ENCODE measurements around the gene TRDN.

TRDN gene

GRCh38 chr6:123524781-123525180 lies 112.0 kb downstream of the TRDN start:
- Histone ChIP-seq H2AFZ (ENCODE audit: low read depth, low read length) (no peak overlapping the region), H3K9me3 (ENCODE audit: insufficient read depth, low read length, severe bottlenecking) (no peaks in the 10 kb centered on the region), H3K27me3 (ENCODE audit: insufficient read depth, low read length, poor library complexity) (no peaks in the 10 kb centered on the region), H3K9ac (ENCODE audit: low read depth, low read length) (no peak overlapping the region), H3K79me2 (ENCODE audit: insufficient read depth, low read length) (no peaks in the 10 kb centered on the region), H3K27ac (ENCODE audit: low read length) (no peak overlapping the region), H3K4me1 (ENCODE audit: insufficient read depth, low read length) (no peaks in the 10 kb centered on the region), H3K4me3 (ENCODE audit: low read depth in 1 of 2, low read length in 2 of 2) (no peak overlapping the region), H3K36me3 (ENCODE audit: insufficient read depth, low read length) (no peaks in the 10 kb centered on the region), H4K20me1 (ENCODE audit: insufficient read depth, low read length) (no peaks in the 10 kb centered on the region), H3K4me2 (ENCODE audit: insufficient read depth, low read length) (no peak overlapping the region)
- no peak for DNase-seq
- TF ChIP-seq EZH2 (IDR thresholded peaks at IDR 0.05; ENCODE audit: borderline replicate concordance, low read depth, low read length, severe bottlenecking) (no peak), CTCF (IDR thresholded peaks at IDR 0.05; ENCODE audit: borderline replicate concordance, extremely low read depth, low read length, poor library complexity, severe bottlenecking) (no peak)
- no peak for ATAC-seq (ENCODE audit: insufficient read depth, low read depth)

- Histone ChIP-seq H3K4me1 (ENCODE audit: insufficient read depth, low read length) (no peaks in the 10 kb centered on the region), H3K36me3 (ENCODE audit: insufficient read depth, low read length) (no peaks in the 10 kb centered on the region), H3K4me2 (ENCODE audit: insufficient read depth, low read length) (no peak overlapping the region), H3K9me3 (ENCODE audit: insufficient read depth, low read length, severe bottlenecking) (no peaks in the 10 kb centered on the region), H3K27ac (ENCODE audit: low read length) (no peak overlapping the region), H3K4me3 (ENCODE audit: low read depth in 1 of 2, low read length in 2 of 2) (no peak overlapping the region), H2AFZ (ENCODE audit: low read depth, low read length) (no peak overlapping the region), H4K20me1 (ENCODE audit: insufficient read depth, low read length) (no peaks in the 10 kb centered on the region), H3K27me3 (ENCODE audit: insufficient read depth, low read length, poor library complexity) (no peaks in the 10 kb centered on the region), H3K9ac (ENCODE audit: low read depth, low read length) (no peak overlapping the region), H3K79me2 (ENCODE audit: insufficient read depth, low read length) (no peaks in the 10 kb centered on the region)
- DNase-seq = no peak
- ATAC-seq (ENCODE audit: insufficient read depth, low read depth) = no peak
- no peak for TF ChIP-seq CTCF (IDR thresholded peaks at IDR 0.05; ENCODE audit: borderline replicate concordance, extremely low read depth, low read length, poor library complexity, severe bottlenecking)
- TF ChIP-seq EZH2 (IDR thresholded peaks at IDR 0.05; ENCODE audit: borderline replicate concordance, low read depth, low read length, severe bottlenecking) = no peak
These were observed 116.5 kb downstream of the TRDN start for GRCh38 chr6:123520217-123520616.

GRCh38 chr6:123519189-123519505 lies 117.6 kb downstream of the TRDN start:
- Histone ChIP-seq H3K4me1 (ENCODE audit: insufficient read depth, low read length) (no peaks in the 10 kb centered on the region), H3K4me2 (ENCODE audit: insufficient read depth, low read length) (no peak overlapping the region), H3K36me3 (ENCODE audit: insufficient read depth, low read length) (no peaks in the 10 kb centered on the region), H3K4me3 (ENCODE audit: low read depth in 1 of 2, low read length in 2 of 2) (no peak overlapping the region), H2AFZ (ENCODE audit: low read depth, low read length) (no peak overlapping the region), H4K20me1 (ENCODE audit: insufficient read depth, low read length) (no peaks in the 10 kb centered on the region), H3K79me2 (ENCODE audit: insufficient read depth, low read length) (no peaks in the 10 kb centered on the region), H3K9me3 (ENCODE audit: insufficient read depth, low read length, severe bottlenecking) (no peaks in the 10 kb centered on the region), H3K27ac (ENCODE audit: low read length) (no peak overlapping the region), H3K27me3 (ENCODE audit: insufficient read depth, low read length, poor library complexity) (no peaks in the 10 kb centered on the region), H3K9ac (ENCODE audit: low read depth, low read length) (no peak overlapping the region)
- ATAC-seq (ENCODE audit: insufficient read depth, low read depth) (no peak), DNase-seq (no peak)
- TF ChIP-seq EZH2 (IDR thresholded peaks at IDR 0.05; ENCODE audit: borderline replicate concordance, low read depth, low read length, severe bottlenecking) (no peak), CTCF (IDR thresholded peaks at IDR 0.05; ENCODE audit: borderline replicate concordance, extremely low read depth, low read length, poor library complexity, severe bottlenecking) (no peak)
